Measurements from ENCODE around the gene ATF4.

Gene ATF4

DNA sequence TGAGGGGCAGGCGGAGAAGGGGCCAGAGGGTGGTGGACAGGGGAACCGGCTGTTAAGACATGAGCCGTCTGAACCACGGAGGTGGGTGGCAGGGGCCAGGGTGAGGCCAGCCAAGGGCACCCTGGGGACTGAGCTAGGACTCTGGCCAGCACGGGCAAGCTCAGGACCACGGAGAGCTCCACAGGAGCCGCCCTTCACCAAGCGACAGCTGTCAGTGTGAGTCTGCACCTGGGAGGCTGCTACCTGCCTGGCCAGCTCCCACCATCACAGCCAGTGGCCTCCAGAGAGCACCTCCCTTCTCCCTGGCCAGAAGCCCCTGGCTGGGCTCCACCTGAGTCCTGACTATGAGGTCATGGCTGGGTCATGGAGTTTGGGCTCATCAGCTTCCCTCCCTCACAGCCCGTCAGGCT, 41.9 kb upstream of the ATF4 start:
- no peak overlapping the region for H3K27ac ChIP-seq (ENCODE audit: low read depth, low read length, severe bottlenecking)
- WGBS, 2 experiments (ENCODE audit: insufficient coverage in 2 of 2): 53 to 60% methylated on average over 8 to 9 of the region's 9 CpGs
- peaks cover 35% of the 10 kb centered on the region for H3K4me1 ChIP-seq (ENCODE audit: control insufficient read depth, insufficient read depth, low read length, poor library complexity, severe bottlenecking)
- H3K9me3 ChIP-seq (ENCODE audit: control insufficient read depth, low read length): no peaks in the 10 kb centered on the region
- no peak overlapping the region for H3K4me3 ChIP-seq (ENCODE audit: extremely low read depth, insufficient read depth, low read length, poor library complexity, severe bottlenecking)
- peaks cover 17% of the 10 kb centered on the region for H3K36me3 ChIP-seq (ENCODE audit: control insufficient read depth, insufficient read depth, low read length)

DNA sequence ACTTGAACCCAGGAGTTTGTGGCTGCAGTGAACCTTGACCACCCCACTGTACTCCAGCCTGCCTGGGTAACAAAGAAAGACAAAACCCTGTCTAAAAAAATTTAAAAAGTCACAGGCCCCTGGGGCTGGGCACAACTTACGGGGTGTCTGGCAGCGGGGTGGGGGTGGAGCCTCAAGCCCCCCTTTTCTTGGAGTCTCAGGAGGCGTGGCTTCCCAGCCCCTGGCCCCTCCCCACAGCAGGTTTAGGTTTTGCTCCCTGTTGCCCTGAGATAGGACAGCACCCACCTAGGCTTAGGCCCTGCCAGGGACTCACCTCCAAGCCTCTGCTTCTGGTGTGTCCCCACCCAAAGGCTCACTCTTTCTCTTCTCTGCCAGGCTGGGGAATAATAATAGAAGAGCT, 41.1 kb upstream of the ATF4 start:
- no peaks in the 10 kb centered on the region for H3K9me3 ChIP-seq (ENCODE audit: control insufficient read depth, low read length)
- no peak overlapping the region for H3K27ac ChIP-seq (ENCODE audit: low read depth, low read length, severe bottlenecking)
- peaks cover 17% of the 10 kb centered on the region for H3K36me3 ChIP-seq (ENCODE audit: control insufficient read depth, insufficient read depth, low read length)
- 82 to 94% methylated on average over 3 of the region's 3 CpGs for WGBS, 2 experiments (ENCODE audit: insufficient coverage in 2 of 2)
- H3K4me1 ChIP-seq (ENCODE audit: control insufficient read depth, insufficient read depth, low read length, poor library complexity, severe bottlenecking): peaks cover 27% of the 10 kb centered on the region
- no peak overlapping the region for H3K4me3 ChIP-seq (ENCODE audit: extremely low read depth, insufficient read depth, low read length, poor library complexity, severe bottlenecking)

DNA sequence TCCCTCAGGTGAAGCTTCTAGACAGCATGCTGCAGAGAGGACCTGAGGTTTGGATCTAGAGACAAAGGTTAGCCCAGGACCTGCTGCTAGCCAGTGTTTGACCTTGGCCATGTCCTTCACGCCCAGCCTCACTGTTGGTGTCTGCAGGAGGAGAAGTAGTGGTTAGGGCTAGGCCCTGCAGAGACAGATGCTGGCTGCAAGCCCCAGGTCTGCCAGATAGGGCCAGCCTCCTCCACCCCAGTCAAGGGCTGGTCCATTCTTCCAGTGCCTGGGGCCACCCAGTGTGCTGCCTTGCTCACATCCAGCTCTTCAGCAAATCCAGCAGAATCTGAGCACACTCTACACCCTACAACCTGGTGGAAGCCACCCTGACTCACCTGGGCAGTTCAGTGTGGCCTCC, 39.8 kb upstream of the ATF4 start:
- 100% methylated on average over 1 of the region's 1 CpG; no CpG with 5 or more reads in 1 of the 2 experiments for WGBS, 2 experiments (ENCODE audit: insufficient coverage in 2 of 2)
- H3K27ac ChIP-seq (ENCODE audit: low read depth, low read length, severe bottlenecking): no peak overlapping the region
- no peak overlapping the region for H3K4me3 ChIP-seq (ENCODE audit: extremely low read depth, insufficient read depth, low read length, poor library complexity, severe bottlenecking)
- H3K4me1 ChIP-seq (ENCODE audit: control insufficient read depth, insufficient read depth, low read length, poor library complexity, severe bottlenecking): peaks cover 15% of the 10 kb centered on the region
- H3K36me3 ChIP-seq (ENCODE audit: control insufficient read depth, insufficient read depth, low read length): peaks cover 17% of the 10 kb centered on the region
- H3K9me3 ChIP-seq (ENCODE audit: control insufficient read depth, low read length): no peaks in the 10 kb centered on the region

DNA sequence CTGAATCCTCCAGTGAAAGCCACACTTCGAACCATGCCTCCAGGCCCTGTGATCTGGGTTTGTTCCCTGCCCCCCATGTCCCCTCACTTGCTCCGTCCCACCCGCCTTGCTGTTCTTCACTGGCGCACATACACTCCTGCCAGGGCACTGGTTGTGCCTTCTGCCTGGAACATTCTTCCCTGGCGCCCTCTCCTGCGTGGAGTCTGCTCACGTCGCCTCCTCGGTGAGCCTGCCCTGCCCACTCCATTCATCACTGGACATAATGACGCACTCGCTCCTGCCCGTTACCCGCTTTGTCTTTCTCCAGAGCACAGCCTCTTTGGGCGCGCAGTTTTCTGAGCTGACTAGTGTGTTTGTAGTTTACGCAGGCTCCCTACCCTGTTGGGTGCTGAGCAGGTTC, 39.3 kb upstream of the ATF4 start:
- peaks cover 17% of the 10 kb centered on the region for H3K36me3 ChIP-seq (ENCODE audit: control insufficient read depth, insufficient read depth, low read length)
- no peak overlapping the region for H3K27ac ChIP-seq (ENCODE audit: low read depth, low read length, severe bottlenecking)
- no peak overlapping the region for H3K4me3 ChIP-seq (ENCODE audit: extremely low read depth, insufficient read depth, low read length, poor library complexity, severe bottlenecking)
- H3K9me3 ChIP-seq (ENCODE audit: control insufficient read depth, low read length): no peaks in the 10 kb centered on the region
- WGBS, 2 experiments (ENCODE audit: insufficient coverage in 2 of 2): 88 to 96% methylated on average over 16 of the region's 16 CpGs
- peaks cover 10% of the 10 kb centered on the region for H3K4me1 ChIP-seq (ENCODE audit: control insufficient read depth, insufficient read depth, low read length, poor library complexity, severe bottlenecking)

DNA sequence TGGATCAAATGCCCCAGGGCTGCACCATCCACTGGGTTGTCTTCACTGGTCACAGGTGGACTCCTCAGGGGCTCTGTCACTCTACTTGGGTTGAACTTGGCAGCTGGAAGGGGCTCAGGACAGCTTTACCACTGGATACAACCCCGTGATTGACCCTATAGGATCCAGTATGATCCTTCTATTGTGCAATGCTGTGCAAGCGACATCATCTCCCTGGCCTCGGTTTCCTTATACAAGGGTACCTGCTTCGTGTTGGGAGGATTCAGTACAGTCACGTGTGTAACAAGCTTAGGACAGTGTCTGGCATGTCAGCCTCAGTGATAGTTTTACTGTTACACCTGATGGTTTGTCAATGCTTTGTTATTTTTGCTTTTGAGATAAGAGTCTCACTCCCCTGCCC, 38.8 kb upstream of the ATF4 start:
- Histone ChIP-seq H3K9me3 (ENCODE audit: control insufficient read depth, low read length) (no peaks in the 10 kb centered on the region), H3K36me3 (ENCODE audit: control insufficient read depth, insufficient read depth, low read length) (peaks cover 15% of the 10 kb centered on the region), H3K27ac (ENCODE audit: low read depth, low read length, severe bottlenecking) (no peak overlapping the region), H3K4me3 (ENCODE audit: extremely low read depth, insufficient read depth, low read length, poor library complexity, severe bottlenecking) (no peak overlapping the region), H3K4me1 (ENCODE audit: control insufficient read depth, insufficient read depth, low read length, poor library complexity, severe bottlenecking) (peaks cover 4% of the 10 kb centered on the region)
- 96 to 98% methylated on average over 5 of the region's 5 CpGs for WGBS, 2 experiments (ENCODE audit: insufficient coverage in 2 of 2)

DNA sequence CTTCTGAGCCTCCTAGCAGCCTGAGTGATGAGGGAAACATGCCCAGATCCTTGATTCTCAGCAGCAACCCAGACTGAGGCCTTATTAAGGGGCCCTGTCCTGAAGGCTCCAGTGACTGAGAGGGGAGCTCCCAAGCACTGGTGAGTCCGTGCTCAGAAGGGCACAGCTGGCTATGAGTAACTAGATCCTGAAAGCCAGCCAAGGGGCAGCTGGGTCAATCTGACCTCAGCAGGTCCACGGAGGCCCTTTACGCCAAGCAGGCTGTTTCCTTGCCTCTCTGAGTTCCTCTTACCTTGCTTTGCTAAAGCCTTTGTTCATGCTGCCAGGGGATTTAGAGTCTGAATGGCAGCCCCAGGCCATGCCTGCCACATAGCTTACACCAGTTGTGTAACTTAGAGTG, 37.6 kb upstream of the ATF4 start:
- Histone ChIP-seq H3K36me3 (ENCODE audit: control insufficient read depth, insufficient read depth, low read length) (peaks cover 5% of the 10 kb centered on the region), H3K4me3 (ENCODE audit: extremely low read depth, insufficient read depth, low read length, poor library complexity, severe bottlenecking) (no peak overlapping the region), H3K27ac (ENCODE audit: low read depth, low read length, severe bottlenecking) (no peak overlapping the region), H3K9me3 (ENCODE audit: control insufficient read depth, low read length) (no peaks in the 10 kb centered on the region), H3K4me1 (ENCODE audit: control insufficient read depth, insufficient read depth, low read length, poor library complexity, severe bottlenecking) (no peaks in the 10 kb centered on the region)
- 87 to 90% methylated on average over 3 of the region's 3 CpGs for WGBS, 2 experiments (ENCODE audit: insufficient coverage in 2 of 2)

DNA sequence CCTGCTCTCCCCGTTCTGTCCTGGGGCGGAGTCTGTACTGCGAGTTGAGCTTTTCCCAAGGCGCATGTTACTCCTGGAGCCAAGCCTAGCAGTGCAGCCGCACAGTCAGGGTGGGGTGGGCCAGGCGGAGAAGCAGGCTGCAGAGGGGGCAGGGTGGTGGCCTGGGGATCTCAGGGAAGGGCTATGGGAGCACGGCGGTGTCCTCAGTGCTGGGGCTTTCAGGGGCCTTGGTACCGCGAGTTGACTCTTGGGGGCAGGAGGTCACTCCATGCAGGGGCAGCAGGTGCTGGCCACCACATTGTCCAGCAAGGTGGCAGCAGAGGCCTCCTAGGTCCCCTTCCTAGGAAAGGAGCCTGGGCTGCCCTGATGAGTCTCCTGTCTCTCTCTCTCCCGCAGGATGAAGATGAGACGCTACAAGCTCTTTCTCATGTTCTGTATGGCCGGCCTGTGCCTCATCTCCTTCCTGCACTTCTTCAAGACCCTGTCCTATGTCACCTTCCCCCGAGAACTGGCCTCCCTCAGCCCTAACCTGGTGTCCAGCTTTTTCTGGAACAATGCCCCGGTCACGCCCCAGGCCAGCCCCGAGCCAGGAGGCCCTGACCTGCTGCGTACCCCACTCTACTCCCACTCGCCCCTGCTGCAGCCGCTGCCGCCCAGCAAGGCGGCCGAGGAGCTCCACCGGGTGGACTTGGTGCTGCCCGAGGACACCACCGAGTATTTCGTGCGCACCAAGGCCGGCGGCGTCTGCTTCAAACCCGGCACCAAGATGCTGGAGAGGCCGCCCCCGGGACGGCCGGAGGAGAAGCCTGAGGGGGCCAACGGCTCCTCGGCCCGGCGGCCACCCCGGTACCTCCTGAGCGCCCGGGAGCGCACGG, 33.2 kb upstream of the ATF4 start:
- Histone ChIP-seq H3K36me3 (ENCODE audit: control insufficient read depth, insufficient read depth, low read length) (peaks cover 8% of the 10 kb centered on the region), H3K4me3 (ENCODE audit: extremely low read depth, insufficient read depth, low read length, poor library complexity, severe bottlenecking) (no peak overlapping the region), H3K27ac (ENCODE audit: low read depth, low read length, severe bottlenecking) (no peak overlapping the region), H3K9me3 (ENCODE audit: control insufficient read depth, low read length) (no peaks in the 10 kb centered on the region), H3K4me1 (ENCODE audit: control insufficient read depth, insufficient read depth, low read length, poor library complexity, severe bottlenecking) (no peaks in the 10 kb centered on the region)
- WGBS, 2 experiments (ENCODE audit: insufficient coverage in 2 of 2): 94 to 96% methylated on average over 40 to 44 of the region's 45 CpGs

DNA sequence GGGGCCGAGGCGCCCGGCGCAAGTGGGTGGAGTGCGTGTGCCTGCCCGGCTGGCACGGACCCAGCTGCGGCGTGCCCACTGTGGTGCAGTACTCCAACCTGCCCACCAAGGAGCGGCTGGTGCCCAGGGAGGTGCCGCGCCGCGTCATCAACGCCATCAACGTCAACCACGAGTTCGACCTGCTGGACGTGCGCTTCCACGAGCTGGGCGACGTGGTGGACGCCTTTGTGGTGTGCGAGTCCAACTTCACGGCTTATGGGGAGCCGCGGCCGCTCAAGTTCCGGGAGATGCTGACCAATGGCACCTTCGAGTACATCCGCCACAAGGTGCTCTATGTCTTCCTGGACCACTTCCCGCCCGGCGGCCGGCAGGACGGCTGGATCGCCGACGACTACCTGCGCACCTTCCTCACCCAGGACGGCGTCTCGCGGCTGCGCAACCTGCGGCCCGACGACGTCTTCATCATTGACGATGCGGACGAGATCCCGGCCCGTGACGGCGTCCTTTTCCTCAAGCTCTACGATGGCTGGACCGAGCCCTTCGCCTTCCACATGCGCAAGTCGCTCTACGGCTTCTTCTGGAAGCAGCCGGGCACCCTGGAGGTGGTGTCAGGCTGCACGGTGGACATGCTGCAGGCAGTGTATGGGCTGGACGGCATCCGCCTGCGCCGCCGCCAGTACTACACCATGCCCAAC, 32.4 kb upstream of the ATF4 start:
- peaks cover 8% of the 10 kb centered on the region for H3K36me3 ChIP-seq (ENCODE audit: control insufficient read depth, insufficient read depth, low read length)
- WGBS, 2 experiments (ENCODE audit: insufficient coverage in 2 of 2): 96 to 98% methylated on average over 64 to 70 of the region's 70 CpGs
- H3K27ac ChIP-seq (ENCODE audit: low read depth, low read length, severe bottlenecking): no peak overlapping the region
- H3K9me3 ChIP-seq (ENCODE audit: control insufficient read depth, low read length): no peaks in the 10 kb centered on the region
- H3K4me3 ChIP-seq (ENCODE audit: extremely low read depth, insufficient read depth, low read length, poor library complexity, severe bottlenecking): no peak overlapping the region
- H3K4me1 ChIP-seq (ENCODE audit: control insufficient read depth, insufficient read depth, low read length, poor library complexity, severe bottlenecking): no peaks in the 10 kb centered on the region

DNA sequence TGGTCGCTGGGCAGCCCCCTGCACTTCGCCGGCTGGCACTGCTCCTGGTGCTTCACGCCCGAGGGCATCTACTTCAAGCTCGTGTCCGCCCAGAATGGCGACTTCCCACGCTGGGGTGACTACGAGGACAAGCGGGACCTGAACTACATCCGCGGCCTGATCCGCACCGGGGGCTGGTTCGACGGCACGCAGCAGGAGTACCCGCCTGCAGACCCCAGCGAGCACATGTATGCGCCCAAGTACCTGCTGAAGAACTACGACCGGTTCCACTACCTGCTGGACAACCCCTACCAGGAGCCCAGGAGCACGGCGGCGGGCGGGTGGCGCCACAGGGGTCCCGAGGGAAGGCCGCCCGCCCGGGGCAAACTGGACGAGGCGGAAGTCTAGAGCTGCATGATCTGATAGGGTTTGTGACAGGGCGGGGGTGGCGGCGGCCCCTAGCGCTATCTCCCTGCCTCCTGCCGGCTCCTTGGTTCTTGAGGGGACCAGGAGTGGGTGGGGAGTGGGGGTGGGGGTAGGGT, 31.7 kb upstream of the ATF4 start:
- H3K4me3 ChIP-seq (ENCODE audit: extremely low read depth, insufficient read depth, low read length, poor library complexity, severe bottlenecking): no peak overlapping the region
- H3K36me3 ChIP-seq (ENCODE audit: control insufficient read depth, insufficient read depth, low read length): peaks cover 8% of the 10 kb centered on the region
- 95 to 98% methylated on average over 24 to 32 of the region's 39 CpGs for WGBS, 2 experiments (ENCODE audit: insufficient coverage in 2 of 2)
- H3K27ac ChIP-seq (ENCODE audit: low read depth, low read length, severe bottlenecking): no peak overlapping the region
- no peaks in the 10 kb centered on the region for H3K4me1 ChIP-seq (ENCODE audit: control insufficient read depth, insufficient read depth, low read length, poor library complexity, severe bottlenecking)
- no peaks in the 10 kb centered on the region for H3K9me3 ChIP-seq (ENCODE audit: control insufficient read depth, low read length)

DNA sequence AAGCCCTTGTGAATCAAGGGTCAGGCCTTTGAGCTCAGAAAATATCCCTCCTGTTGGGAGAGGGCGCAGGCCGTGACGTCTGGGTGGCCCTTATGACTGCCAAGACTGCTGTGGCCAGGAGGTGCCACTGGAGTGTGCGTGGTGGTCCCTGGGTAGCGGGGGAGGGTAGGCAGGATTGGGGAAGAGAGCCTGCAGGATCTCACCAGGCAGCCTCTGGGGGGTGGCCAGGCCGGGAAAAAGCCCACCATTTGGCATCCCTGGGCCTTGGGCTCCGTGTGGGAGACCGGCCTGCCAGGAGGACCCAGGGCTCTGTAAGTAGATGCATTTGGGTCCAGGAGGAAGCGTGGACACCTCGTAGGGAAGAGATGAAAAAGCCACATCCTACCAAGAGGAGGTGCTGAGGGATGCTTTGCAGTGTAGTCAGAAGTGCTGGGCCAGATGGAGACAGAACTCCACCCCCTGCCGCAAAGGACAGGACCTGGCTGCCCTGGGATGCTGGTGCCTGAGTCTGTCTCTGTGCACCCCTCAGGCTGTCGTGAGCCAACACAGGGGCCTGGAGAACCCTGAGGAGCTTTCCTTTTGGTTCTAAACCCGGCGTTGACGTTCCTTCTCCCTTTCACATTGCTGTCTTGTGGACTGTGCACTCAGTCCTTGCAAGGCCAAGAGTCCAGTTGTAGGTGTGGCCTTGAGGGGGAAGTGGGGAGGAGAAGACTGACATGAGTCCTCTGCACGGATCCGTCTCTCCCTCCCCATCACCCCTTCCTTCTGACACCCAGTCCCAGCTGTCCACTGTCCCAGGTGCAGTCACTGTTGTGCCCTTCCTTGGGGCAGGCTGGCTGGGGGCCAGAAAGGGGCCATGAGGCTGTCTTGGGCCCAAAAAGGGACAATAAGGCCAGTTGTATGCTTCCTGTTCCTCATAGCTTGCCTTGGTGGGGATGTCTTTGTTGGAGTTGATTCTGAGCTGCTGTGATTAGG, 31.0 kb upstream of the ATF4 start:
- Histone ChIP-seq H3K4me3 (ENCODE audit: extremely low read depth, insufficient read depth, low read length, poor library complexity, severe bottlenecking) (no peak overlapping the region), H3K27ac (ENCODE audit: low read depth, low read length, severe bottlenecking) (no peak overlapping the region)
- whole genome bisulfite sequencing, 2 experiments (ENCODE audit: insufficient coverage in 2 of 2): 94 to 96% methylated on average over 11 to 15 of the region's 17 CpGs

More for the DNA sequence above, 31.0 kb upstream of the ATF4 start:
- Histone ChIP-seq H3K4me1 (ENCODE audit: control insufficient read depth, insufficient read depth, low read length, poor library complexity, severe bottlenecking) (peaks cover 3% of the 10 kb centered on the region), H3K36me3 (ENCODE audit: control insufficient read depth, insufficient read depth, low read length) (peaks cover 8% of the 10 kb centered on the region), H3K9me3 (ENCODE audit: control insufficient read depth, low read length) (no peaks in the 10 kb centered on the region)

All from mesodermal cell (in vitro differentiated cells).